ENCODE measurements around the gene TFPI2.

DNA sequence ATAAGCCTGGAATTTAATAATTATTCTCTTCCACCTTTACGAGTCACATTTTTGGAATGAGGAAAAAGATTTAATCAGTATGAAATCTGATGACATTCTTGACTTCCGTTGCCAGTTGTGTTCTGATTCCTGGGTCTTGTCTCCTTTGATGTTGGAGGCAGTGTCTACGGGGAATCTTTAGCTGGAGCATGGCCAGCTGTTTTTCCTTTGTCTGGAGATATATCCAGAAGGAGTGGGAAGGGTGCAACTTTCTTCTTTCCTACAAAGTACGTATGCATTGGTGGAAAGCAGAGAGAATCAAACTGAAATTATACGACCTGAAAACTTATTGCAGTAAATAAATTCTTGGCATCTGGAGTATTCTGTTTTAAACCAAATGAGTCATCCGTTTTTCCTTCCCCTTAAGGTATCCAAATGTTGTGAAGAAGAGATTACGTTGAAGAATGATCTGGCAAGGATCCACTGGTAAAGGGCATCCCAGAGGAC is 24.1 kb upstream of the TFPI2 start:
- TF ChIP-seq USF2 (IDR thresholded peaks at IDR 0.05; ENCODE audit: low read depth, low read length) (no peak), NFE2L2 (IDR thresholded peaks at IDR 0.05; ENCODE audit: low read depth, low read length) (no peak), POLR2A (IDR thresholded peaks at IDR 0.05; ENCODE audit: low read depth, low read length) (no peak), MAFK (IDR thresholded peaks at IDR 0.05; ENCODE audit: low read depth, low read length) (no peak), RFX5 (IDR thresholded peaks at IDR 0.05; ENCODE audit: low read depth, low read length) (no peak), CEBPB (IDR thresholded peaks at IDR 0.05; ENCODE audit: low read depth, low read length) (no peak), BHLHE40 (IDR thresholded peaks at IDR 0.05; ENCODE audit: low read depth, low read length) (no peak)
- TF ChIP-seq, protein P1, sequence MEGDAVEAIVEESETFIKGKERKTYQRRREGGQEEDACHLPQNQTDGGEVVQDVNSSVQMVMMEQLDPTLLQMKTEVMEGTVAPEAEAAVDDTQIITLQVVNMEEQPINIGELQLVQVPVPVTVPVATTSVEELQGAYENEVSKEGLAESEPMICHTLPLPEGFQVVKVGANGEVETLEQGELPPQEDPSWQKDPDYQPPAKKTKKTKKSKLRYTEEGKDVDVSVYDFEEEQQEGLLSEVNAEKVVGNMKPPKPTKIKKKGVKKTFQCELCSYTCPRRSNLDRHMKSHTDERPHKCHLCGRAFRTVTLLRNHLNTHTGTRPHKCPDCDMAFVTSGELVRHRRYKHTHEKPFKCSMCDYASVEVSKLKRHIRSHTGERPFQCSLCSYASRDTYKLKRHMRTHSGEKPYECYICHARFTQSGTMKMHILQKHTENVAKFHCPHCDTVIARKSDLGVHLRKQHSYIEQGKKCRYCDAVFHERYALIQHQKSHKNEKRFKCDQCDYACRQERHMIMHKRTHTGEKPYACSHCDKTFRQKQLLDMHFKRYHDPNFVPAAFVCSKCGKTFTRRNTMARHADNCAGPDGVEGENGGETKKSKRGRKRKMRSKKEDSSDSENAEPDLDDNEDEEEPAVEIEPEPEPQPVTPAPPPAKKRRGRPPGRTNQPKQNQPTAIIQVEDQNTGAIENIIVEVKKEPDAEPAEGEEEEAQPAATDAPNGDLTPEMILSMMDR (conservative IDR thresholded peaks at IDR 0.05; ENCODE audit: low read depth, low read length), result no peak
